Mononuclear cell (primary cell): Measurements from ENCODE around the gene MN1. TPM values are rescaled to one million over a fixed set of nuclear protein-coding genes. Genes with fewer than 3 reads are reported as not detected.

Source experiments
- H3K27me3 ChIP-seq: 2 replicates; pipeline ENCODE4 v1.6.0; 2011; ENCODE audit warnings: low read length, control low read depth; ENCODE audit not compliant: insufficient read depth
- H3K4me1 ChIP-seq: 2 replicates; pipeline ENCODE4 v1.5.1; 2011; ENCODE audit warnings: mild to moderate bottlenecking, low read length, control low read depth; ENCODE audit not compliant: insufficient read depth
- H3K4me3 ChIP-seq: 2 replicates; pipeline ENCODE4 v1.5.1; 2011; ENCODE audit warnings: mild to moderate bottlenecking, low read length, moderate library complexity
- H3K9me3 ChIP-seq: 2 replicates; pipeline ENCODE4 v1.5.1; 2011; ENCODE audit warnings: low read depth, mild to moderate bottlenecking, control low read depth, low read length
- total RNA-seq: library from RNA; depleted of rRNA; stranded (reverse); fragments of >200 nt; gene quantifications from one replicate; pipeline ENCODE4 v1.2.3, GENCODE V29; 2012

The MN1 gene
- total RNA-seq, 1 donor, result 4.5 TPM

DNA sequence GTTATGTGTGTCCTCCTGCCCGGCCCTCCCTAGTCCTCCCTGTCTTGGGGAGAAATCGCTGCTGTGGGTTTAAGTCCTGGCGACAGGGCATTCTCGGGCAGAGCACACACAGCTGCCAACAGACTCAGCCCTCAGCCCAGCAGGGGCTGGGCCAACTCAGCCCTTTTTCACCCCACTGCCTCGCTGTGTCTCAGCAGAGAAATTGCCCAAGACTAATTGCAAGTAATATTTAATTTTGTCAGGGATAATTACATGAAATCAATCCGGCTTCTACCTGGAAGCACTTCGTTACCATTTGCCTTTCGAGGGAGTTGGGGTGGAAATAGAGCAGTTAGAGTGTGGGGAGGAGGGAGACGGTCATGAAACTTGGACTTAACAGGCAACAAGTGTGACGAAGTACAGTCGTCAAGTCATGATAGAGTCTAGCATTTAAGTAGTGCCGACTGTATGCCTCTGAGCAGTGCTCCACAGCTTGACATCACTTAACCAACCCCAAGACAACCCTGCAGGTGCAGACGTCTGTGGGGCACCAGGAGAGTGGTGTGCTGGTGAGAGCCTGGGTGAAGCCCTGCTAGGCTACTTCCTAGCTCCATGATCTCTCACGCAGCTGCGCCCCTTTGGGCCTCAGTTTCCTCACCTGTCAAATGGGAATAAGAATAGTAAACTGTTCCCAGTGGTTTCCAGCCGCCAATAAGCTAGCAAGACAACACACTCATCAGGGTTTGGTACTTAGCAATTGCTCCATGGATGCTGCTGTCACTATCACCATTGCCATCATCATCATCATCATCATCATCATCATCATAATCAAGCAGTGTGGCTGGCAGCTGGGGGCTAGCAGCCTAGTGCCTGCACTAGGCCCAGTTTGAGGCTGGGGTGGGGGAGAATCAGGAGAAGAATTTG, 29.2 kb downstream of the MN1 start:
- Histone ChIP-seq H3K4me3 (no peak overlapping the region), H3K9me3 (no peaks in the 10 kb centered on the region), H3K27me3 (no peaks in the 10 kb centered on the region)

DNA sequence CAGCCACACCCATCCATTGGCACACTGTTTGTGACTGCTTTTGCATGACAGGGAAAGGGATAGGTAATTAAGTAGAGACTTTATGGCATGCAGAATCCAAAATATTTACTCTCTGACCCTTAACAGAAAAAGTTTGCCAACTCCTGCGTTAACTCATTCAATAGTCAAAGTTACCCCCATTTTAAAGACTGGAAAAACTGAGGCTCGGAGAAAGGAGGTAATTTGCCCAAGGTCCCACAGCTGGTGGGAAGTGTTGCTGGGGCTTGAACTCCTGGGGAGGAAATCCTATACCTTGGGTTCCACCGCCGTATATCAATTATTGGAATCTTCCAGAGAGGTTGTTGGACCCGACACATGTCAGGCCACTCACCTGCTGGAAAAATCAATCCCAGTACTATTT, 29.9 kb downstream of the MN1 start:
- no peaks in the 10 kb centered on the region for H3K9me3 ChIP-seq
- no peak overlapping the region for H3K4me3 ChIP-seq
- H3K27me3 ChIP-seq, result no peaks in the 10 kb centered on the region
- H3K4me1 ChIP-seq, result no peaks in the 10 kb centered on the region

More for the DNA sequence above, 29.2 kb downstream of the MN1 start:
- H3K4me1 ChIP-seq, result no peaks in the 10 kb centered on the region

DNA sequence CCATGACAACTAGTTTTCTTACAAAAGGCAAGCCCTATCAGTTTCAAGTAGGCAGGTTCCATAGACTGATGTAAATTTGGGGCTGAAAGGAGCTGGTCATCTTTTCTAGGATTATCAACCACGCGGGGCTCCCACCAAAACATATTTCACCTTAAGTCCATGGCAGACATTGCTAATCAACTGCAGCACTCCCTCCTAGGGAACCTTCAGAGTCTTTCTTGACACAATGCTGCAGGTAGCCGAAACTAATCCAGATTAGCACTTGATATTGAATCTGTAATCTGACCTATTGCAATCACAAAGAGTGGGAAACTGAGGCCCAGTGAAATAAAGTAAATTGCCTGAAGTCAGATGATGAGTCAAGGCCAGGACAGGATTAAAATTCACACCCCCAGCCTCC, 32.5 kb downstream of the MN1 start:
- Histone ChIP-seq H3K4me3 (no peak overlapping the region), H3K4me1 (no peaks in the 10 kb centered on the region), H3K27me3 (no peaks in the 10 kb centered on the region)

DNA sequence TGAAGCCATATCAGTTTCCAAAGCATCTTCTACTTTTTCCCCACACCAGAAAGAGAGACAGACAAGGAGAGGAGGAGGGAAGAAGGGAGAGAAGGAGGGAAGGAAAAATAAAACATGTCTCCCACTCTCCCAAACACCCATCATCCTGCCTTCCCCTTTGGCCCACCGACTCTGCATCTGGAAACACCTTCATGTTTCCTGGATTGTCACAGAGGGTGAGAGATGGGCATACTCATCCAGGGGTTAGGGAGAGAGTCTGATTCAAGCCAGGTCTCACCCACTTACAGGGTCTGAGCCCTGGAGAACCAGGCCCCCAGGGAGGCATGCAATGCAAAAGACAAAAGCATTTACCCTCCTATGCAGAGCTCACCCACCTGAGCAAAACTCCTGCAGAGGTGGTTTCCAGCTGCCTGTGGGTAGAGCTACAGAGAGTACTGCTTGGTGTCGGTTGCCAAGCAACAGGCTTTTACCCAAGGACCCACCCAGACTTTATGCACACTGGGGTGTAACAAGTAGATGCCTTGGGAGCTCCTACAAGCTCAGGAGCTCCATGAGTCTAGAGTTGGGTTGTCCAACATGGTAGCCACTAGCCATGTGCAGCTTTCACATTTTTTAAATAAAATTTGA, 33.4 kb downstream of the MN1 start:
- no peaks in the 10 kb centered on the region for H3K4me1 ChIP-seq
- no peak overlapping the region for H3K4me3 ChIP-seq
- no peaks in the 10 kb centered on the region for H3K9me3 ChIP-seq
- H3K27me3 ChIP-seq, result no peaks in the 10 kb centered on the region

More for the DNA sequence above, 32.5 kb downstream of the MN1 start:
- no peaks in the 10 kb centered on the region for H3K9me3 ChIP-seq

DNA sequence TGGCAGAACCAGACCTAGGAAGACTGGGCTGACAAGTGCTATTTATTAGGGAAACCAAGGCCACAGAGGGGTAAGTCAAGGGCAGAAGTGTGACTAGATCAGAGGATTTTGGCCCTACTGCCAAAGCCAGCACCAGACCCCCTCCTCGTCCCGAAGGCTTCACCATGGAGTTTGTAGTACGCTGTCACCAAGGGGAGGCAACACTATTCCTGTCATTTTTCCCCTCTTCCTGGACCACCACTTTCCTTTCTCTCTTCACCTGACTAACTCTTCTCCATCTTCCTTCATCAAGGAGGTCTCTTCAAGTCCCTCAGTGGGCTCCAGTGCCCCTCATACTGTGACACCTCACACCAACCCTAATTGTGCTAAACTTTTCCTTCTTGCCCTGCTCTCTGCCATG, 34.9 kb downstream of the MN1 start:
- no peak overlapping the region for H3K4me3 ChIP-seq
- no peaks in the 10 kb centered on the region for H3K9me3 ChIP-seq
- H3K27me3 ChIP-seq, result no peaks in the 10 kb centered on the region
- no peaks in the 10 kb centered on the region for H3K4me1 ChIP-seq

DNA sequence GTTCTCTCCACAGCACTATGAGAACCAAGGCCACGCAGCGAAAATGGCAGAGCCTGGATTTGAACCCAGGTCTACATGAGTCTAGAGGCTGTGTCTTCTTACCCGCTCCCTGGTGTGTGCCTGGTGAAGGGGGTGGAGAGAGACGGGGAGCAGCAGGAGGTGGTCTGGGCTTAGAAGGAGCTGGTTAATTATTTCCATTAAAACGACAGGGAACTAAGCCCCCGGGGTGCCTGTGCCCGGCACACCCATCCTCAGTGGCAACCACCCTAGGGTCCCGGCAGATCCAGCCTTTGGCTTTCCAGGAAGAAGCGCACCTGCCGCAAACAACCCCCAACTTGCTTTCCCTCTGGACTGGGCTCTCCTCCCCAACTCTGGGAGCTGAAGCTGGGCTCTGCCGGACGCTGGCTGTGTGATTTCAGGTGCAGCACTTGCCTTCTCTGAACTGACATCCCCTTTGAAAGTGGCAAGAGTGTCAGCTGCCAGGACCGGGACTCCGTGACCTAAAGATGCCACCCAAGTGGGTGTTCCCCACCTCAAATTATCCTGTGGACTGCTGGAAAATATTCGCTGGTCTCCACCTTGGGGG, 35.8 kb downstream of the MN1 start:
- H3K4me1 ChIP-seq, result no peaks in the 10 kb centered on the region
- no peaks in the 10 kb centered on the region for H3K27me3 ChIP-seq
- H3K4me3 ChIP-seq, result no peak overlapping the region
- H3K9me3 ChIP-seq, result no peaks in the 10 kb centered on the region

DNA sequence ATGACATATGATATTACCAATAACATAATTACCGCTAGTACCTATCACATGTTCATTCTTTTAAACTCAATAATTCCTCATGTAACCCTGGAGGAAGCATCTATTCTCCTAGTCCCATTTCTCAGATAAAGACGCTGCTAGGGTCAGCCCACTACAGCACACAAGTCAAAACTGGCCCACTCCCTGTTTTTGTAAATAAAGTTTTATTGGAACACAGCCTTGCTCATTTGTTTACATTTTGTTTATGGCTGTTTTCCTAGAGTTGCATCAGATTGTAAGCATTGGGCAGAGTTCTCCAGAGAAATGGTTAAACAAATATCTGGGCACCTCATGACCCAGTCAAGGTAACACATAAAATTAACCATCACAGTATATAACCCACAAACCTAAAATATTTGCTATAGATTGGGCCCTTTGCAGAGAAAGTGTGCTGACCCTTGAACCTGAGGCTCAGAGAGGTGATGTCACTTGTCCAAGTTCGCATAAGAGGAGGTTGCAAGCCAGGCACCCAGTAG, 36.8 kb downstream of the MN1 start:
- Histone ChIP-seq H3K27me3 (no peaks in the 10 kb centered on the region), H3K9me3 (no peaks in the 10 kb centered on the region), H3K4me1 (no peaks in the 10 kb centered on the region), H3K4me3 (no peak overlapping the region)

DNA sequence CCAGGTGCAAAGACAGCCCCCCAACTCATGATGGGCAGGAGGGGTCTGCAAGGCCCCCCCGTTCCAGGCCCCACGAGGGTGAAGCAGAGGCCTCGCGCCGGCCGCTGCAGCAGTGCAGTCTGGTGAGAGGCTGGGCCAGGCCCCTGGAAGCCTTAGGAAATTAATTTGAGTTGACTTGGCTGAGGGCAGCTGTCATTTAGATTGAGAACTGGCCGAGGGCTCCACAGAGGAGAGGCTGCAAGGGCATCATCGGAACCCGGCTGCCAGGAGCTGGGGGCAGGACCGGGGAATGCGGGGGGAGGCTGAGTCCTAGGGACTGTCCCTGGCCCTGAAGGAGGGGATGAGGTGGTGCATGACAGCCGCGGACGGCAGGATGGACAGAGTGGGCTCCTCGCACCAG, 39.9 kb downstream of the MN1 start:
- Histone ChIP-seq H3K27me3 (no peaks in the 10 kb centered on the region), H3K9me3 (no peaks in the 10 kb centered on the region)

DNA sequence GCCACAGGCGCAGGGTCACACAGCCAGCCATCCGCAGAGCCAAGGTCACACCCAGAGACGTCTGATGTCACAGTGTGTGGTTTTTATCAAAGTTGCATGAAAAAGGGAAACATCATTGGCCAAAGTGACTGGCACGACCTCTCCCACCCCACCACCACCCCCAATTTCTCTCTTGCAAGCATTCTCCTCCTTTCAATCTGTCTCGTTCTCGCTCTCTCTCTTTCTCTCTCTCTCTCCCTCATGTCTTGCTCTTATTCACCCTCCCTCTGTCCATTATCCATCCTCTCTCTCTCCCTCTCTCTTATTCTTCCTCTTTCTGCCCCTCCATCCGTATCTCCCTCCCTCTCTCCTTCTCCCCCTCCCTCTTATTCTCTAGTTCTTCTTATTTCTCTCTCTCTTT, 40.6 kb downstream of the MN1 start:
- Histone ChIP-seq H3K4me1 (no peaks in the 10 kb centered on the region), H3K9me3 (no peaks in the 10 kb centered on the region), H3K4me3 (no peak overlapping the region), H3K27me3 (no peaks in the 10 kb centered on the region)

More for the DNA sequence above, 39.9 kb downstream of the MN1 start:
- H3K4me3 ChIP-seq, result no peak overlapping the region
- H3K4me1 ChIP-seq, result no peaks in the 10 kb centered on the region

DNA sequence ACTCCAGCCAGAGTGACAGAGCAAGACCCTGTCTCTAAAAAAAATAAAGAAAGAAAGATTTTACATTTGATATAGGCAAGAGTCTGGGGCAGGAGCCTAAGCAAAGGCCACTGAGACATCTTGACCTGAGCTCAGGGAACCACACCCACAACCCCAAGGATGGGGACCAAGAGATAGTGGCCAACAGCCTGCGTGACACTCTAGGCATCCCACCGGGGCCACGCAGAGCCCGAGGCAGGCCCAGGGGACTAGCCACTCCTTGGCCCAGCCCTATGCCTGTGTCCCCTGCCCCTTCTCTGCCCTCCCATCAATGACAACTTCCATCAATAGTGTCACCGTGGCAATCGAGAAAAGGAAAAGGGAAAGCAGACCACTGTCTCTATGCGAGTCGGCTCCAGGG, 41.1 kb downstream of the MN1 start:
- Histone ChIP-seq H3K27me3 (no peaks in the 10 kb centered on the region), H3K9me3 (no peaks in the 10 kb centered on the region), H3K4me3 (no peak overlapping the region), H3K4me1 (no peaks in the 10 kb centered on the region)

DNA sequence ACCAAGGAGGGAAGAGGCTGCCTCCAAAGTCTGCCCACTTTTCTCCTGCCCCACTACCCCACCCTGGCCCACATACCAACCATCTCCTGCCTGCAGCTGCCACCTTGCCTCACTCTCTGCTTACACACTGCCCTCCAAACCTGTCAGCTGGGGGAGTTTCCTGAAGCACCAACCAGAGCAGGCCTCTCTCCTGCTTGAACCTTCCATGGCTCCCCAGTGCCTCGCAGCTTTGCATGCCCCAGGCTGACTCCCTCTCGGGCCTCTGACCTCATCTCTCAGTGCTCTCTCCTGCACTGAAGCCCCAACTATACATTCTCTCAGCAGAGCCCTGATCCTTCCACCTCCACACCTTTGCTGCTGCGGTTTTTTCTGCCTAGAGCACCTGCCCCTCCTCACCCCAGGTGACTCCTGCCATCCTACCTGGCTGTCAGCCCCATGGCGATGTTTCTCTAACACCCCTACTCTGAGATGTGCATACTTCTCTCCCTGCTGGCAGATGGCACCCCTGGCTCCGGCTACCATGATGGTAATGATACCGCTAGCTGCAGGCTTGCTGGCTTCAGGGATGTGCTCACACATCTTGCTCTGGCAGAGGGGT, 43.5 kb downstream of the MN1 start:
- no peak overlapping the region for H3K4me3 ChIP-seq
- H3K9me3 ChIP-seq, result no peaks in the 10 kb centered on the region

DNA sequence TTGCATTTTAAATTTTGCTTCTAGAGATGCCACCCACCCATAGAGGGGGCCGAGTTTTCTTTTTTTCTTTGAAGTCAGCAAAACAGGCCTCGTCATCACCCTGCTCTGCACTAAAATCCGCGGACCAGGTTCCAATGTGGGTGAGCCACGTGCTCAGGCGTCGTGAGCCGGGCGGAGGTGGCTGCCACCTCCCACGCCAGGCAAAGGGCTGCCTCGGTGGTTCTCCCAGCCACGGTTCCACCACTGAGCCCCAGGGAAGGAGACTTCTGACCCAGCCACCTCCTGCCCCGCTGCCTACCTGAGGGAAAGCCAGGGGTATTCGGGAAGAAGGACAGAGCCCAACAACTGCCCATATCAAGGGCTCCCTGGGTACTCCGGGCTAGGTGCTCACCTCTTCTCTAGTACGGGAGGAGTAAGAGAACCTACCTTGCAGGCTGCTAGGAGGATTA, 45.3 kb downstream of the MN1 start:
- Histone ChIP-seq H3K4me1 (no peaks in the 10 kb centered on the region), H3K27me3 (no peaks in the 10 kb centered on the region), H3K9me3 (no peaks in the 10 kb centered on the region), H3K4me3 (no peak overlapping the region)

More for the DNA sequence above, 43.5 kb downstream of the MN1 start:
- Histone ChIP-seq H3K4me1 (no peaks in the 10 kb centered on the region), H3K27me3 (no peaks in the 10 kb centered on the region)

DNA sequence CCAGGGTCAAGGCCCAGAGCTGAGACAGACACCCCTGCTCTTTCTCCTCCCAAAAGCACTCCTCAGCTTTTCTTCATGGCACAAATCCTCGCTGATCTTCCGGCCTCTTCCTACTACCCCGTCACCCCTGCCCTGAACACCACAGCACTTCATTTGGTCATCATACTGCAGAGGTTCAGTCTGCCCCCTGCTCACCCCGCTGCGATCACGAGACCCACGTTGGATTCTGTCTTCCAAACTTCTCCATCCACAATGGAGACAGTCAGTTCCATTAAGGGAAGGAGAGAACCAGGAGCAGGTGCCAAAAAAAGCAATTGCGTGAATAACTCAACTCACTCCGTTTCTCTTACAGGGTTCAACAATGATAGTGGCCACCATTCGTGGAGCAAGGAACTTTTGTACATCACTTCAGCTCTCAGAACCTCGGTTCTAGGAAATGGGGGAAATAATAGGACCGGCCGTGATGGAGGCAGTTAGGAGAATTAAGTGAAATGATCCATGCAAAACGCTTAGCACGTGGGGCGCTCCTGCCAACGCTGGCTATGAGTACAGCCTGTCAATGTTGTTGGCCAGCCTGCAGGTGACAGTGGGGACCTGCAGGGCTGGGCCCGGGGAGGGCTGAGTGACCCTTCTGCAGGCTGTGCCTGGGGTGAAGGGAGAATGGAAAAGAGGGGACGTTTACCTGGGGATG, 45.9 kb downstream of the MN1 start:
- no peaks in the 10 kb centered on the region for H3K9me3 ChIP-seq
- no peak overlapping the region for H3K4me3 ChIP-seq
- H3K4me1 ChIP-seq, result no peaks in the 10 kb centered on the region
- H3K27me3 ChIP-seq, result no peaks in the 10 kb centered on the region

DNA sequence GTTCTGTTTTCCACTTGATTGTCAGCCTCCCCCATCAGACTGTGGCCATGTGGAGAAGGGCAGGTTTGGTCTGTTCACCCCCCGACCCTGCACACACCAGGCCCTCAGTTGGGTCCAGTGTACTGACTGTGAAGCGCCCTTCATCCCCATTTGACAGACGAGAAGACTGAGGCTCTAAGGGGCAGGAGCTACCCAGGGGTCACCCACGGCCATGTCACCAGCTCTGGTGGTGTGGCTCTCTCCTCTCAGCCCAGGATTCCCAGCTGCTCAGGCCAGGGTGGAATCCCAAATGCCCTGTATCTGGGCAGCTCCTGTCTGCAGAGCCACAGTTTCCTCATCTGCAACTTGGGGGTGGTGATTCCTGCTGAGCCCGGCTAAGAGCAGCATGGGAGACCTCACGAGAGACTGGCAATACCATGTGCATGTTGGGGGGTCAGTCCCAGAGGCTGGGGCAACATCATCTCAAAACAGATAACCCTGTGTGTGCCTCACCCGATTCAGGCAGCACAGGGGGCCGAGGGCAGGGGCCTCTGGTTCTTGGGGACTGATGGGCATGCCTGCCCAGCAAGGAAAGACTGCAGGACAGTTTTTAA, 46.6 kb downstream of the MN1 start:
- H3K9me3 ChIP-seq, result no peaks in the 10 kb centered on the region
- H3K4me3 ChIP-seq, result no peak overlapping the region
- no peaks in the 10 kb centered on the region for H3K27me3 ChIP-seq
- H3K4me1 ChIP-seq, result no peaks in the 10 kb centered on the region
